Right lobe of liver (tissue), 4 donors: Measurements from ENCODE around the gene TECTA.

Experiments used
- CTCF ChIP-seq, 4 donors: fragments of 200-600 bp in 3 of 4; fragments of 450-650 bp in 1 of 4; IDR thresholded peaks; one replicate each; pipeline versions ENCODE4 v1.5.1 to v1.8.0; 2016 to 2022; ENCODE audit warnings: antibody characterized with exemption in 4 of 4, mild to moderate bottlenecking in 2 of 4
- POLR2A ChIP-seq: fragments of 450-650 bp; IDR thresholded peaks from one replicate; pipeline ENCODE4 v1.6.1; 2017; ENCODE audit warnings: antibody characterized with exemption, mild to moderate bottlenecking
- donor health status: DM: no; HTN: no; CAD: no.
- donor health status: DM: no; HTN: no; CAD: no.
- donor health status: DM: no; HTN: yes; CAD: no.

- TF ChIP-seq CTCF (IDR thresholded peaks at IDR 0.05) (no peak), POLR2A (no peak)
These were observed 56.7 kb downstream of the TECTA start for GRCh38 chr11:121157756-121158155.
